ENCODE measurements around the gene NEAT1. TPM values are rescaled to one million over a fixed set of nuclear protein-coding genes. Genes with fewer than 3 reads are reported as not detected.

Gene NEAT1
- total RNA-seq, 1 donor from 2014 or later: 1,255 TPM

DNA sequence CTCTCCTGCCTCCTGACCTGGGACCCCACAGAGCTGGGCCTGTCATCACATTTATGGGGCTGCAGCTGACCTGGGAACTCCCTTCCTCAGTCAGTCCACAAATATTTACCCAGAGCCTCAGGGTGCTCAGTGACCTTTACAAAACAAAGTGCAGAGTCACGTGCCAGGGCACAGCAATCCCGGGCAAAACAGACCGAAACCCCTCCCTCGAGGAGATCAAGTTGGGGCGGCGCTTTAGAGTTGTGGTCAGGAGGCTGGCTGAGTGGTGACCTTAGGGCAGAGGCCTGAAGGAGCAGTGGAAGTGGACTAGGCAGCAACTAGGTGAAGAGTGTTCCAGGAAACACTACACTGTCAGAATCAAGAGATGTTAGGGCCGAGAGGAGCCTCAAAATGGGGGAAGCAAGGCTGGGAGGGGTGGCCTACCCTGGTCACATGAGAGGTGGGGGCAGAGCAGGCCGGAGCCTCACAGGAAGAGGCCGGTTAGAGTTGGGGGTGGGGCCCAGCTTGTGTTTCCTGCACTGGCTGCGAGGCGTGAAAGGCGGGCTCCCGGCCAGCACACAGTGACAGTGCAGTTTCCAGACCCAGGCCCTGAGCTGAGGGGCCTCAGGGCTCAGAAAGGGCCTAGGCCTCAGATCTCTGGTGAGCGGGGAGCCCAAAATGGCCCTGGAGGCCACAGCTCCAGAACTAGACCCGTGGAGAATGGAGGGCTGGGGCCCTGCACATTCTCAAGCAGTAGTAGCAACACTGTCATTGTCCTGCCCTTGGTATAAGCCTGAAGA is 3.7 kb upstream of the NEAT1 start:
- intact Hi-C loops (cut with DNase I): loop anchor here (5.0 kb wide), 1 partner anchor 37 kb away; the partner anchor contains the start of gene SLC25A45
- peak; percentile 98 for DNase-seq (ENCODE audit: low spot score)
- peak; percentile 64 for ATAC-seq

GRCh38 chr11:65419460-65419771 is 3.2 kb upstream of the NEAT1 start:
- ATAC-seq: no peak
- intact Hi-C loops (cut with DNase I): loop anchor here (5.0 kb wide), 1 partner anchor 37 kb away; the partner anchor contains the start of gene SLC25A45
- peak; percentile 73 for DNase-seq (ENCODE audit: low spot score)

DNA sequence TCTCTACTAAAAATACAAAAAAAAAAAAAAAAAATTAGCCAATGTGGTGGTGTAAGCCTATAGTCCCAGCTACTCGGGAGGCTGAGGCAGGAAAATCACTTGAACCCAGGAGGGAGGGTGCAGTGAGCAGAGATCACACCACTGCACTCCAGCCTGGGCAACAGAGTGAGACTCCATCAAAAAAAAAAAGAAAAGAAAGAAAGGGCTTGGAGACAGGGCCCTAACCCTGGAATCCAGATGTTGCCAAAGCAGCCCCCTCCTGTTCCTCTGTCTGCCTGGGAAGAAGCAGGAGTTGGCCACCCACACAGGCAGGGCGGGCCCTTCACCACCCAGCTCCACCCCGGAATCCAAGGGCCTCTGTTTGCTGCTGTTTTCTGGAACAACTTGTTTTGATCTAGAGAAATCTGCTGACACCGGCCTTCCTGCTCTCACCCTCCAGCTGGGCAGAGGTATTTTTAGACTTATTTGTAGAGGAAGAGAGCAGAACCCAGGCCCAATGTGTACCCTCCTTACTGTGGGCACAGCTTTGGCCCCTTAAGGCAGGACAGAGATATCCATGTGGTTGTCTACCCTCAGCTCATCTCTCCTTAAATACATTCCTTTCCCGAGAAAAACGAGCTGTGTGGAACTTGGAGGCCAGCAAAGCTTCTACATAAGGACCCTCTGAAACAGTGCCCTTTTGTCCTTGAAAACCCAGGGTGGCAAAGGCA is 2.7 kb upstream of the NEAT1 start:
- DNase-seq (ENCODE audit: low spot score) (peak; percentile 92), ATAC-seq (peak; percentile 53)
- intact Hi-C loops (cut with DNase I): loop anchor here (5.0 kb wide), 1 partner anchor 38 kb away; the partner anchor contains the start of gene SLC25A45

GRCh38 chr11:65420506-65420905 is 2.1 kb upstream of the NEAT1 start:
- DNase-seq (ENCODE audit: low spot score) (peak; percentile 34), ATAC-seq (no peak)
- intact Hi-C loops (cut with DNase I): no loop called here

DNA sequence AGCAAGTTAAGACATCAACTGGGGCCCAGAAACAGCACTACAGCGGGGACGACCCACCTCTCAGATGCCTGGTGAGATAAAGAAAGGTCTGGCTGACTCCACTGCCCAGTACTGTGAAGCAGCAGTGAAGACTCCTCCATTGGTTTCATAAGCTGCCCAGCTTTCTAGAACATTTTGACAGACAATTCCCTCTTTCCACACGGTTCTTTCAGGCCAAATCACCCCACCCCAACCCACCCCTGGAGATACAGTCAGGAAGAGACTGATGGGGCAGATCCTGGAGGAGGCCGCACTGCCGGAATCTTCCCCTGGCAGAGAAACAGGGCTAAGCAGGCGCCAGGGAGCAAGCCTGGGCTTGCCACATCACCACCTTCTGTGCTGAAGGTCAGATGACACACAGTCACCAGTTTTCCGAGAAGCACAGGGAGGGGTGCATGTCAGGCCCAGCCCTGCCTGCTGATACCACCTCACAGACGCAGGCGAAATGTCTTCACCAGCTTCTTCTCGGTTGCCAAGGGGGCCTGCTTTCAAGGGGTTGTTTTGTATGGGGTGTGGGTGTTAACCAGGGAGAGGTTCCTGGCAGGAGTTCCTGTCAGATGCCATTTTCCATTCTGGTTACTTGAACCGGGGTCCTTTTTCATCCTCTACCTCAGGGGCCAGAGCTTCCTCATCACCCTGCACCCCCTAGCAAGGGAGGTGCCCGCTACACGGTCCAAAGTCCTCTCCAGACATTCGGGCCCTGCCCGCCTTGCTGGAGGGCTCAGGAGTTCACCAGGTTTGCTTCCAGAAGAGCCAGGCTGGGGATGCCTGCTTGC is 1.4 kb upstream of the NEAT1 start:
- intact Hi-C loops (cut with DNase I): no loop called here
- DNase-seq (ENCODE audit: low spot score): peak; percentile 96
- ATAC-seq: peak; percentile 67

DNA sequence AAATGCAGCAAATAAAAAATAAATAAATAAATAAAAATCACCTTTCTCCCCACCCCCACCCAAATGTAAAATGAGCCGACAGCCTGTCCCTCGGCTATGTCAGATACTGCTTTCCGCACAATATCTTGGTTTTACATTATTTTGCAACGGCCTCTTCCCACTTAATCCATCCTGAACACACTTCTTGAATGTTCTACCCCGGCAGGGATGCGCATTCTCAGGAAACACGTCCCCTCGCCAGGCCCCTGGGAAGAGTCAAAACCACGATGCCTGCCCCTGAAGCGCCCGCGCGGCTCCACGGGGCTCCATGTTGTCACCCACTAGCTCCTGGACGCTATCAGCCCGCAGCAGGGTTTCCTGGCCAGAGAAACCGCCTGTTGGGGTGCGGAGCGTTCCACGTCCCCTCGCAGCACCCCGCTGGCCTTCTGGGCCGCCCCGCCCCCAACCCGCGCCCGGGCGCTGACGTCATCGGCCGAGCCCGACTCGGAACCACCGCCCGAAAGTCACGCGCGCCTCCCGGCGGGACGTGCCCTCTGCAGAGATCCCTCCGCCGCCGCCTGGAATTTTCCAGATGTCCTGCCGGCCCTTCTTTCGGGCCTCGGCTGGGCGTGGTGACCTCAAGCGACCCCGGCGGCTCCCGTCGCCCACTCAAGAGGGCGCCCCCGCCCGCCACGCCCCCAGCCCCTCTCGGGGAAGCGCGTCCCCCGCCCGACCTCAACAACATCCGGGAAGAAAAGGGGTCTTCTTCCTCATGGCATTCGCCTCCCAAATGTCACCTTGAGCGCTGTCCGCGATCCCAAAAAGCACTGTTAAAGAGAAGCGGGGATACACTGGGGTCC is 585 bp upstream of the NEAT1 start:
- DNase-seq (ENCODE audit: low spot score) (peak; percentile 100), ATAC-seq (peak; percentile 54)
- intact Hi-C loops (cut with DNase I): loop anchor here (2.0 kb wide), 1 partner anchor 85 kb away; no protein-coding TSS in a partner anchor

DNA sequence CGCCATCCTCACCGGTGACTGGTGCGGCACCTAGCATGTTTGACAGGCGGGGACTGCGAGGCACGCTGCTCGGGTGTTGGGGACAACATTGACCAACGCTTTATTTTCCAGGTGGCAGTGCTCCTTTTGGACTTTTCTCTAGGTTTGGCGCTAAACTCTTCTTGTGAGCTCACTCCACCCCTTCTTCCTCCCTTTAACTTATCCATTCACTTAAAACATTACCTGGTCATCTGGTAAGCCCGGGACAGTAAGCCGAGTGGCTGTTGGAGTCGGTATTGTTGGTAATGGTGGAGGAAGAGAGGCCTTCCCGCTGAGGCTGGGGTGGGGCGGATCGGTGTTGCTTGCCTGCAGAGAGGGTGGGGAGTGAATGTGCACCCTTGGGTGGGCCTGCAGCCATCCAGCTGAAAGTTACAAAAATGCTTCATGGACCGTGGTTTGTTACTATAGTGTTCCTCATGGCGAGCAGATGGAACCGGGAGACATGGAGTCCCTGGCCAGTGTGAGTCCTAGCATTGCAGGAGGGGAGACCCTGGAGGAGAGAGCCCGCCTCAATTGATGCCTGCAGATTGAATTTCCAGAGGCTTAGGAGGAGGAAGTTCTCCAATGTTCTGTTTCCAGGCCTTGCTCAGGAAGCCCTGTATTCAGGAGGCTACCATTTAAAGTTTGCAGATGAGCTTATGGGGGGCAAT is 1.1 kb downstream of the NEAT1 start:
- DNase-seq (ENCODE audit: low spot score) (peak; percentile 60), ATAC-seq (no peak)
- intact Hi-C loops (cut with DNase I): loop anchor here (2.0 kb wide), 1 partner anchor 83 kb away; no protein-coding TSS in a partner anchor

DNA sequence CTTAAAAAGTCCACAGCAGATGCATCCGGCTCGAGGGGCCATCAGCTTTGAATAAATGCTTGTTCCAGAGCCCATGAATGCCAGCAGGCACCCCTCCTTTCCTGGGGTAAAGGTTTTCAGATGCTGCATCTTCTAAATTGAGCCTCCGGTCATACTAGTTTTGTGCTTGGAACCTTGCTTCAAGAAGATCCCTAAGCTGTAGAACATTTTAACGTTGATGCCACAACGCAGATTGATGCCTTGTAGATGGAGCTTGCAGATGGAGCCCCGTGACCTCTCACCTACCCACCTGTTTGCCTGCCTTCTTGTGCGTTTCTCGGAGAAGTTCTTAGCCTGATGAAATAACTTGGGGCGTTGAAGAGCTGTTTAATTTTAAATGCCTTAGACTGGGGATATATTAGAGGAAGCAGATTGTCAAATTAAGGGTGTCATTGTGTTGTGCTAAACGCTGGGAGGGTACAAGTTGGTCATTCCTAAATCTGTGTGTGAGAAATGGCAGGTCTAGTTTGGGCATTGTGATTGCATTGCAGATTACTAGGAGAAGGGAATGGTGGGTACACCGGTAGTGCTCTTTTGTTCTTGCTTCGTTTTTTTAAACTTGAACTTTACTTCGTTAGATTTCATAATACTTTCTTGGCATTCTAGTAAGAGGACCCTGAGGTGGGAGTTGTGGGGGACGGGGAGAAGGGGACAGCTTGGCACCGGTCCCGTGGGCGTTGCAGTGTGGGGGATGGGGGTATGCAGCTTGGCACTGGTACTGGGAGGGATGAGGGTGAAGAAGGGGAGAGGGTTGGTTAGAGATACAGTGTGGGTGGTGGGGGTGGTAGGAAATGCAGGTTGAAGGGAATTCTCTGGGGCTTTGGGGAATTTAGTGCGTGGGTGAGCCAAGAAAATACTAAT is 1.9 kb downstream of the NEAT1 start:
- intact Hi-C loops (cut with DNase I): no loop called here
- no peak for ATAC-seq
- peak; percentile 86 for DNase-seq (ENCODE audit: low spot score)

GRCh38 chr11:65425105-65425970 is 2.7 kb downstream of the NEAT1 start:
- intact Hi-C loops (cut with DNase I): no loop called here
- ATAC-seq: no peak
- DNase-seq (ENCODE audit: low spot score): peak; percentile 64

DNA sequence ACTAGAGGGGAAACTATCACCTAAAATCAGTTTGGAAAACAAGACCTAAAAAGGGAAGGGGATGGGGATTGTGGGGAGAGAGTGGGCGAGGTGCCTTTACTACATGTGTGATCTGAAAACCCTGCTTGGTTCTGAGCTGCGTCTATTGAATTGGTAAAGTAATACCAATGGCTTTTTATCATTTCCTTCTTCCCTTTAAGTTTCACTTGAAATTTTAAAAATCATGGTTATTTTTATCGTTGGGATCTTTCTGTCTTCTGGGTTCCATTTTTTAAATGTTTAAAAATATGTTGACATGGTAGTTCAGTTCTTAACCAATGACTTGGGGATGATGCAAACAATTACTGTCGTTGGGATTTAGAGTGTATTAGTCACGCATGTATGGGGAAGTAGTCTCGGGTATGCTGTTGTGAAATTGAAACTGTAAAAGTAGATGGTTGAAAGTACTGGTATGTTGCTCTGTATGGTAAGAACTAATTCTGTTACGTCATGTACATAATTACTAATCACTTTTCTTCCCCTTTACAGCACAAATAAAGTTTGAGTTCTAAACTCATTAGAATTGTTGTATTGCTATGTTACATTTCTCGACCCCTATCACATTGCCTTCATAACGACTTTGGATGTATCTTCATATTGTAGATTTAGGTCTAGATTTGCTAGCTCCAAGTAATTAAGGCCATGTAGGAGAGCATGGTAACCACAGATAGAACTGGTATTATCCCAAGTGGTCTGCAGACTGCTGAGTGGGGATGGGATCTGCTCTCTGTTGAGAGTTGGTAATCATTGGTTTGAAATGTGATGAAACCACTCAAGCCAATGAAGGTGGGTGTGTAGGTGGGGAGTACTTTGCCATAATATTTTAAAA is 3.6 kb downstream of the NEAT1 start:
- DNase-seq (ENCODE audit: low spot score) (no peak), ATAC-seq (no peak)
- intact Hi-C loops (cut with DNase I): no loop called here

DNA sequence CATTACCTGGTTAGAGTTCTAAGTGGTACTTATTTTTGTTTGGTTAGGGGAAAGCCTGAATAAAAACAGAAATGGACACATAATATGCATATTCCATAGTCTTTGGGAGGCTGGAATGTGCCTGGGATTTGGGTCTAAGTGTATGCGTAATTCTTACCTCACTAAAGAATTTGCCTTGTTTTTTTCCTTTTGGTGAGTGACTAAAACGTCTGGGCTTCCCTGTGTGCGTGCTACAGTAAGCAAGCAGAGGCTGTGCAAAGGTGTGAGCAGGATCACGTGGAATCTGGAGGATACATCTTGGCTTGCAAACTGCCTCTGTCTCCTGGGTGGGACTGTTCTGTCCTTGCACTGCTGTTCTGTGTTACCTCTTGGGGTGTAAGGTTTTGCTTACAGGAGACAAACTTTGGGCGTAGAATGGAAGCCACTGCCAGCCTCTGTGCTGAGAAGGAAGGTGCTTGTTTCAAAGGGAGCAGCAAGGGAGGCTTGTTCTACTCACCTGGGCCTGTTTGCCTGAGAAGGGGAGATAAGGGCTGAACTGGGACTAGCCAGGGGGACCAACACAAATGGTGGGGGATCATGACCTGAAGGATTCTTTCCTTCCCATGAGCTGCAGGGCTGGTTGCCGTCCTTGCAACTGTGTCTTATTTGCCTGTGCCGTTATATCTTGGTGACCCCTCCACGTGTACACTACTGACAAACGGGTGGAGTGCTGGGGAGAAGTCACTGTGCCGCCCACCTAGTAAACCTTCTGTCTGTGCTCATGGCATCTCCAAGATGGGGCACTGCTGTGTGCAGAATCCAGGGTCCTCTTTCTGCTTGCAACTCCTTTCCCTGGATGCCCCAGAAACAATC is 4.5 kb downstream of the NEAT1 start:
- DNase-seq (ENCODE audit: low spot score): peak; percentile 65
- no peak for ATAC-seq
- intact Hi-C loops (cut with DNase I): no loop called here

DNA sequence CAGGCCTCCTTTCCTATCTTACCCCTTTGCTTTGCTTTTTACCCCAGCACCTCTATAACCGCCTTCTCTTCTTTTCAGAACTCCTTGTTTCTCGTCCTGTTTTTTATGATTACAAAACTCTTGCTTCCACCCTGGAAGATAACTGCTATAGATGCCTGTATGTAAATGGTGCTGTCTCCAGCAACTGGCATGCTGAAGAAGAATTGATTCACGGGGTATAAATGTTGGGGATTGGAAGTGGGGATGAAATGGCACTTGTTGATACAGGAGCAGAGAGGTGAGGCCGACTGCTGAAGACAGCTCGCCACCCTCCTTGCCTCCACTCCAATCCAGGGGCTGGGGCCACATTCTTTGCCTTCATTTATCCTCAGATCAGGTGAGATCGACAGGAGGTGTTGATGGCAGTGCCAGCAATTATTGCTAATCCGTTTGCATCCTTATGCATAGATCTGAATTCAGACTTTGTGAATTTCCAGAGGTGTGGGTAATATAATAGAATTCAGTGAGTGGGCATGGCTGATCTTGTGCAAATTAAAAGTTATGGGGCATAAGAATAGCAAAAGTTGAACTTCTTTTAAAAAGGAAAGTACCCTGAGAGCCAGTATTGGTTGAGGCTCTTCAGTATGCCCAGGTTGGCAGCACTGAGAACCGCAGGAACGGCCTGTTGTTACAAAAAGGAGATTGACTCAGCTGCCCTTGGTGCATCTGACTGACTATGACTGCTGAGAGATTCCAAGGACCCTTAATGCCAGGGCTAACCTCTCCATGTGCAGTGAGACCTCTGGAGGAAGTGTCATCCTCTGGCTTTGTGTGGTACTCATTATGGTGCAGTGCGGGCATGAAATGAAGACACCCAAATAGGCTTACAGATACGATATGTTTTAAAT is 5.3 kb downstream of the NEAT1 start:
- DNase-seq (ENCODE audit: low spot score) (peak; percentile 69), ATAC-seq (peak; percentile 21)
- intact Hi-C loops (cut with DNase I): no loop called here

- ATAC-seq (peak; percentile 5), DNase-seq (ENCODE audit: low spot score) (peak; percentile 67)
- intact Hi-C loops (cut with DNase I): no loop called here
Observed at GRCh38 chr11:65428578-65429067, 6.0 kb downstream of the NEAT1 start.
